Right renal pelvis (tissue), 4 donors: Measurements from ENCODE around the gene KDM8. TPM values are rescaled to one million over a fixed set of nuclear protein-coding genes. Genes with fewer than 3 reads are reported as not detected.

Source experiments
- DNase-seq, 4 donors: peaks; one replicate each; pipeline ENCODE4 v3.0.0-alpha.2; 2013; ENCODE audit warnings: low read depth in 4 of 4, low spot score in 3 of 4, missing footprints in 1 of 4
- polyA plus RNA-seq, 4 donors: library from polyadenylated mRNA; unstranded; fragments of 120-200 nt; gene quantifications; one replicate each; pipeline ENCODE4 v1.2.1, GENCODE V29; 2013; ENCODE audit not compliant: insufficient read length in 4 of 4

The KDM8 gene
- polyA plus RNA-seq, 4 donors, result 7.8 to 10.1 (median 9.0) TPM

- no peak for DNase-seq
Measured at GRCh38 chr16:27264151-27264550, 60.8 kb downstream of the KDM8 start.

DNA sequence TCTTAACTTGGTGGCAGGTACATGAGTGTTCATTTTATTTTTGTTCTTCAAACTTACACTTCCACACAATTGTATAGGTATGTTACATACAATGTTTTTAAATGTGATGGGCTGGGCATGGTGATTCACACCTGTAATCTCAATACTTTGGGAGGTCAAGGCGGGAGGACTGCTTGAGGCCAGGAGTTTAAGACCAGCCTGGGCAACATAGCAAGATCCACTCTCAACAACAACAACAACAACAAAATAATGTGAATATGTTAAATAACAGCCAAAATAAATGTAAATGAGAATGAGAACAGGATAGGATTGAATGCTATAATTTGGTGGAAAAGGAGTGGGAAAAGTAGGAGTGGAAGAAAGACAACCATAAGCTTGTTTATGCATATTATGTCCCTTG lies 62.7 kb downstream of the KDM8 start:
- no peak for DNase-seq

DNA sequence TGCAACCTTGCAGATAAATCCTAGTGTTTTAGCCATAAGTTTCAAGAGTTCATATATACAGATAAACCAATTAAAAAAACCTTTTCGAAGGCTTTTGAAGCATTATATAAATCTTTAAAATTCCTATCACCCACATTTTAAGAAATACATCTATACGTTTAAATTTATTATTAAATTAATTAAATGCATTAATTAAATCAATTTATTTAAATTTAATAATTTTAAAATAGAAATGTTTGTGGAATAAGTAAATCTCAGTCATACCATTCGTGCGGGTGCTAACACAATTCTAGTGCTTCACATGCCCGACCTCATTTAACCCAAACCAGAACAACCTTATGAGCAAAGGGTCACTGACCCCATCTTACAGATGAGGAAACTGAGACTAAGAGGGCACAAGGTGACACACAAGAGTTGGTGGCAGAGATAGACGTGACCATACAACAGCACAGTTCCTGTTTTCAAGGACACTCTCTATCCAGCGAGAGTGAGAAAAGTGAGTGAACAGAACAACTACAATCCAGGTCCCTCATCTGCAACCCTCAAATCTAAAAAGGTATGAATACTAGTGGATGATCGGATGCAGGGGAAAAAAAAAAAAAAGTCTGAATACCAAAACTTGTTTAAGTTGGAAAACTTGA lies 63.8 kb downstream of the KDM8 start:
- no peak for DNase-seq

DNA sequence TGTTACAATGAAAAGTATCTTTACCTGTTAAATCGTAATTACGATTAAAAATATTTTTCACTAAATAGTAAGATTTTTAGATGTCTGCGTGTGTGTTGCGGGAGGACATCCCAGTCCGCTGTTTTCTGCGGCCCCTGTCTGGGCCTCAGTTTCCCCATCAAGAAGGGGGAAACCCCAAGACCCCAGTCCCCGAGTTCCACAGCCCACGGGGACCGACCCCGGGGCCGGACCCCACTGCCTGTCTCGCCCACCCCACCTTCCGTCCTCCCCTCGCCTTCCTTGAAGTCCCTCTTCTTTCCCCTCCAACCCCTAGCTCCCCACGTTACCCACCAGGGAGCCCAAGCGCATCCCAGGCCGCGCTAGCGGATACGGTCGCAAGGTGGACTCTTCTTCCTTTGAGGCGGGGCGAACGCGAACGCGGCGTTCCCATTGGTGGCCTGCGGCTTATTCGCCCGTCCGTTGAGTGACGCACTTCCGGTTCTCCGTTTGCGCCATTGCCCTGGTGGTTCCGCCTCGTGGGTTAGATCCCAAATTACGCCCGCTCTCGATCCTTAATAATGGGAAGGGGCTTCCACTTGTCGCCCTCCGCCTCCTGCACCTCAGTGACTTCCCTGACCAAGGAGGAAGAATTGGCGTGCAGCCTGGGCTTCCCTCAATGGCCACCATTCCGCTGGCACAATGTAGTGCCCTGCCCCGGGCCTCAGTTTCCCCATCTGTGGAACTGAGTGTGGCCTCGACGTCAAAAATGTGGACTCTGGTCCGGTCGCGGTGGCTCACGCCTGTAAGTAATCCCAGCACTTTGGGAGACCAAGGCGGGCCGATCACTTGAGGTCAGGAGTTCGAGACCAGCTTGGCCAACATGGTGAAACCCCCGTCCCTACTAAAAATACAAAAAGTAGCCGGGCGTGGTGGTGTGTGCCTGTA lies 65.3 kb downstream of the KDM8 start, which contains the start of gene NSMCE1:
NSMCE1 (minus strand) TSS at position 397 of the 924 bp plus-strand sequence. CDS start 11,202 bp downstream, outside the sequence.
- peak; percentile 94 to 98 (median 94) for DNase-seq

DNA sequence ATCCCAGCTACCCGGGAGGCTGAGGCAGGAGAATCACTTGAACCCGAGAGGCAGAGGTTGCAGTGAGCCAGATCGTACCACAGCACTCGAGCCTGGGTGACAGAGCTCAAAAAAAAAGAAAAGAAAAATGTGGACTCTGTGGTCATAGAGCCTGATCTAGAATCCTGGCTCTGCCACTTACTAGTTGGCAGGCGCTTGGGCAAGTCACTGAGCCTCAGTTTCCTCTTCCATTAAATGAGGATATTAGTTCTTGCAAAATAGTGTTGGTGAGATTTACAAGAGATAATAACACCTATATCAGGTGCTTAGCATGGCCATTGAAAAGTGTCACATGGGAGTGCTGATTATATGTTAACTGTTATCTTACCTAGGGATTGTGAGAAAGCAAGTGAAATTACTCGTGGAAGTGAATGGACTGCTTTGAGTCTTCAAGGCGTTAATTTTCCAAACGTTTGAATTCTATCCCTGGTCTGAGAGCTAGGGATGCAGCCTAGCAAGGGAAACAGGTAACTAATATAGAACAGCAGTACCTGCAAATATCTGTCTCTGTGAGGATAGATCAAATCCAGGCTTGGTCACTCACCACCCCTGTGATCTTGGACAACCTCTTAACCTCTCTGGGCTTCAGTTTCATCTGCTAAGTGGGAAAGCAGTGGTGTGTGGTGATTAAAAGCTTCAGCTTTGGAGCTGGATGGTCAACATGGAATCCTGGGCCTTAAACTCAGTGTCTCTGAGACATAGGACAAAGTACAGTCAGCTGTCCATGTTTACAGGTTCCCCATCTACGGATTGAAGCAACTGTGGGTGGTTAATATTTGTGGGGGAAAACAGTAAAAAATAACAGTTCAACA lies 66.2 kb downstream of the KDM8 start:
- no peak for DNase-seq

DNA sequence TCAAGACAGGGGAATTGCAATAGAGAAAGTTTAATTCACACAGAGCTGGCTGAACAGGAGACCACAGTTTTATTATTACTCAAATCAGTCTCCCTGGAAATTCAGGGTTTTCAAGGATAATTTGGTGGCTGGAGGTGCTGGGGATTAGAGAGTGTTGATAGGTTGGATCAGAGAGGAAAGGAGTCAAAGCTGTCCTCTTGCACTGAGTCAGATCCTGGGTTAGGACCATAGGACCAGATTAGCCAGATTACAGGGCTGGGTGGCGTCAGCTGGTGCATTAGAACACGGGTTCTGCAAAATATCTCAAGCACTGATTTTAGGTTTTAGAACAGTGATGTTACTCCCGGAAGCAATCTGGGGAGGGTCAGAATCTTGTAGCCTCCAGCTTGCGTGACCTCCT lies 67.0 kb downstream of the KDM8 start:
- no peak for DNase-seq

Other genes with a start within 250 kb of the KDM8 start
- under 1 TPM in 1 of 4 donors, not detected in 3; 0.03 TPM for gene C16orf82, start 136.6 kb upstream of the KDM8 start, polyA plus RNA-seq
- 10 to 100 TPM; 80.0 to 96.3 (median 82.3) TPM for gene NSMCE1, start 65.2 kb downstream of the KDM8 start, polyA plus RNA-seq
- gene IL4R, start 110.4 kb downstream of the KDM8 start, polyA plus RNA-seq, result 10 to 100 TPM; 13.7 to 19.5 (median 17.9) TPM
- gene IL21R, start 198.6 kb downstream of the KDM8 start, polyA plus RNA-seq, result under 1 TPM; 0.11 to 0.19 (median 0.15) TPM